Heart right ventricle (tissue), 16 donors: ENCODE results near the gene MYO19. TPM values are rescaled to one million over a fixed set of nuclear protein-coding genes. Genes with fewer than 3 reads are reported as not detected.

Source experiments
- ATAC-seq, 8 donors: fragments of 200-7000 bp; cut with Tn5 transposase; one replicate each; pipeline ENCODE4 v1.9.1; 2020; ENCODE audit warnings: mild to moderate bottlenecking in 8 of 8, moderate library complexity in 8 of 8, moderate number of reproducible peaks in 1 of 8
- DNase-seq, 2 donors: peaks; one replicate each; pipeline ENCODE4 v3.0.0-alpha.2; 2020
- H3K27ac ChIP-seq, 10 donors: fragments of 200-600 bp; sonication (generic) in 2 of 10; one replicate each; pipeline versions ENCODE4 v1.5.0 to v1.8.0; 2020 to 2022; ENCODE audit warnings: mild to moderate bottlenecking in 3 of 10
- H3K27me3 ChIP-seq, 7 donors: fragments of 200-600 bp; one replicate each; pipeline ENCODE4 v1.8.0; 2021 to 2022; ENCODE audit warnings: mild to moderate bottlenecking in 2 of 7
- H3K36me3 ChIP-seq, 9 donors: fragments of 200-600 bp; sonication (generic) in 1 of 9; one replicate each; pipeline versions ENCODE4 v1.5.0 to v1.8.0; 2020 to 2022; ENCODE audit warnings: mild to moderate bottlenecking in 2 of 9
- H3K4me1 ChIP-seq, 9 donors: fragments of 200-600 bp; sonication (generic) in 1 of 9; one replicate each; pipeline versions ENCODE4 v1.5.0 to v1.8.0; 2020 to 2022; ENCODE audit warnings: mild to moderate bottlenecking in 4 of 9
- H3K4me3 ChIP-seq, 10 donors: fragments of 200-600 bp; sonication (generic) in 2 of 10; one replicate each; pipeline versions ENCODE4 v1.5.0 to v1.8.0; 2020 to 2022; ENCODE audit warnings: mild to moderate bottlenecking in 7 of 10, moderate library complexity in 2 of 10
- H3K9me3 ChIP-seq, 11 donors: fragments of 200-600 bp in 10 of 11; sonication (generic) in 2 of 11; one replicate each; pipeline versions ENCODE4 v1.5.0 to v1.8.0; 2013 to 2022; ENCODE audit warnings: mild to moderate bottlenecking in 2 of 11, control low read depth in 1 of 11, moderate library complexity in 1 of 11
- WGBS, 2 donors: extraction: QIAGEN DNeasy Blood & Tissue Kit; methylation state at CpG; one replicate each; pipeline ENCODE4 v1.1.7; 2013; ENCODE audit warnings: inconsistent platforms in 1 of 2; 5-methylcytosine and 5-hydroxymethylcytosine counted together
- intact Hi-C, 10 donors: fragments of 100-400 bp; cut with DNase I; formaldehyde crosslinking; loops; one replicate each; pipeline versions ENCODE4 v1.11.1 to v1.14.2; 2022
- polyA plus RNA-seq, 2 donors: library from polyadenylated mRNA; stranded (reverse); fragments of 200-250 nt; gene quantifications; one replicate each; pipeline ENCODE4 v1.2.3, GENCODE V29; 2013
- total RNA-seq, 10 donors: library from RNA; stranded (reverse); fragmentation: NEBNext Ultra II Directional in 3 of 10; extraction: Animal tissue kit (Norgen Biotek cat#: 25700) in 3 of 10; gene quantifications; one replicate each; pipeline versions ENCODE4 v1.2.1 to v1.2.4, GENCODE V29; 2021 to 2023
- TF ChIP-seq, protein P1 (sequence below), 9 donors: fragments of 200-600 bp; sonication (generic) in 2 of 9; IDR thresholded peaks; one replicate each; pipeline versions ENCODE4 v1.5.0 to v1.8.0; 2021 to 2022; ENCODE audit warnings: antibody characterized with exemption in 9 of 9, mild to moderate bottlenecking in 5 of 9, moderate library complexity in 1 of 9
- donor health status: Arrhythmogenic right ventricular cardiomyopathy.
- donor health status: ischemic (EF 13 %, LVEDD 7.1; RV severe dilation, severe dysfunction).
- donor health status: healthy with polysubstance abuse.
- donor health status: DM: no; HTN: yes; CAD: no.
- donor health status: DM: no; HTN: no; CAD: no.
- donor health status: ischemic (EF 25% LVEDD 6.9; RV normal size, moderate dysfunction).
- donor health status: ischemic (EF 25% LVEDD 5.7; RV mildly dilated, moderate dysfunction).
- donor health status: healthy.
- donor health status: DM: yes; HTN: yes; CAD: no.
- donor health status: Ischemic cardiomyopathy.
- donor health status: ischemic (EF 35%, LVEDD 5.7; RV mildly dilated, moderate dysfunction).
- donor health status: nonischemic (EF 11% LVEDD 7.7; RV severe dilation, severe dysfunction).
- donor health status: DM: yes; HTN: yes; CAD: no.
- donor health status: PGD.
- donor health status: ischemic (EF 29% LVEDD 5.4; RV normal size, mild dysfunction).
- donor health status: nonischemic (EF 23%, LVEDD 6.1; RV moderate dilation, normal function).

Gene MYO19
- total and polyA plus RNA-seq, 12 donors = 8.8 to 40.4 (median 14.2) TPM

DNA sequence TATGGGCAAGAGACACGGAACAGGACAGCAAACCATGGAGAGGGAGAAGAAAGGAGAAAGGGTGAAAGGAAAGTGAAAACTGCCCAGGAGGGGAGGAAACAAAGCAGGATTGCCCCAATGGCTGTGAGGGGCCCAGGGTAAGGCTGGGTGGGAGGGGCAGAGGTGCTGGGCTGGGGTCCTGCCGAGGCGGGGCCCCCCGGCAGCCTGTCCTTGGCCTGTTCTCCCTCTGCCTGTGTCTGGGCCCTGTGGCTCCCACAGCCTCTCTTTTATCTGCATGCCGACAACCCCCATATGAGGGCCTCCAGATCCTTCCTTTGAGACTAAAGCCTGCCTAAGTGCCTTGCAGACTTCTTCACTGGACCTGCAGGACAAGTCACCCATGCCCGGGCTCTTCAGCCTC lies 32.7 kb downstream of the MYO19 start:
- TF ChIP-seq, protein P1, sequence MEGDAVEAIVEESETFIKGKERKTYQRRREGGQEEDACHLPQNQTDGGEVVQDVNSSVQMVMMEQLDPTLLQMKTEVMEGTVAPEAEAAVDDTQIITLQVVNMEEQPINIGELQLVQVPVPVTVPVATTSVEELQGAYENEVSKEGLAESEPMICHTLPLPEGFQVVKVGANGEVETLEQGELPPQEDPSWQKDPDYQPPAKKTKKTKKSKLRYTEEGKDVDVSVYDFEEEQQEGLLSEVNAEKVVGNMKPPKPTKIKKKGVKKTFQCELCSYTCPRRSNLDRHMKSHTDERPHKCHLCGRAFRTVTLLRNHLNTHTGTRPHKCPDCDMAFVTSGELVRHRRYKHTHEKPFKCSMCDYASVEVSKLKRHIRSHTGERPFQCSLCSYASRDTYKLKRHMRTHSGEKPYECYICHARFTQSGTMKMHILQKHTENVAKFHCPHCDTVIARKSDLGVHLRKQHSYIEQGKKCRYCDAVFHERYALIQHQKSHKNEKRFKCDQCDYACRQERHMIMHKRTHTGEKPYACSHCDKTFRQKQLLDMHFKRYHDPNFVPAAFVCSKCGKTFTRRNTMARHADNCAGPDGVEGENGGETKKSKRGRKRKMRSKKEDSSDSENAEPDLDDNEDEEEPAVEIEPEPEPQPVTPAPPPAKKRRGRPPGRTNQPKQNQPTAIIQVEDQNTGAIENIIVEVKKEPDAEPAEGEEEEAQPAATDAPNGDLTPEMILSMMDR (IDR thresholded peaks at IDR 0.05) = no peak
- no peak overlapping the region for H3K27ac ChIP-seq
- peaks cover 0 to 26% (median 6%) of the 10 kb centered on the region in 9 donors for H3K4me1 ChIP-seq
- H3K27me3 ChIP-seq = no peaks in the 10 kb centered on the region
- DNase-seq = no peak
- peaks cover 0 to 98% (median 16%) of the 10 kb centered on the region in 9 donors for H3K36me3 ChIP-seq
- no peak overlapping the region for H3K4me3 ChIP-seq
- H3K9me3 ChIP-seq = no peaks in the 10 kb centered on the region
- intact Hi-C loops = no loop called here
- no peak for ATAC-seq
- WGBS, 2 donors = 85 to 91% methylated on average over 6 of the region's 6 CpGs

DNA sequence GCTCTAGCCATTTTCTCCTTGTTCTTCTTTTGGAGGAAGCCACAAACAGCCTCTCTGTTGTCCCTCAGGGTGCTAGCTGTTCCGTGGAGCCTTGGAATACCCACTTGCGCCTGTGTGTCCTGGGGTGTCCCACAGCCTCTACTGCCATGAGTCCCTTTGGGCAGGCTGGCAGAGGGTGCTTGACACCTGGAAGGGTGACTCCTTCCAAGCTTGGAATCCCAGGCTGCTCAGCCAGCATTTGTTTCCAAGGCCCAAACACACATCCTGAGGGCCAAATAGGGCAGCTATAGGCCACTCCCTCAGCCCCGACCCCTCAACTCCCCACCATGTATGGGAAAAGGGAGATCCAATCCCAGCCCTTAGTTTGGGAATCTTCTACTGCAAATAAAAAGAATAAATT lies 33.3 kb downstream of the MYO19 start:
- Histone ChIP-seq H3K27me3 (no peaks in the 10 kb centered on the region), H3K4me3 (no peak overlapping the region), H3K4me1 (peaks cover 0 to 26% (median 6%) of the 10 kb centered on the region in 9 donors), H3K27ac (no peak overlapping the region), H3K9me3 (no peaks in the 10 kb centered on the region), H3K36me3 (peaks cover 0 to 98% (median 16%) of the 10 kb centered on the region in 9 donors)
- no peak for DNase-seq
- TF ChIP-seq, protein P1 (IDR thresholded peaks at IDR 0.05) = no peak
- intact Hi-C loops = no loop called here
- WGBS, 2 donors = 93 to 99% methylated on average over 3 of the region's 3 CpGs
- no peak for ATAC-seq

DNA sequence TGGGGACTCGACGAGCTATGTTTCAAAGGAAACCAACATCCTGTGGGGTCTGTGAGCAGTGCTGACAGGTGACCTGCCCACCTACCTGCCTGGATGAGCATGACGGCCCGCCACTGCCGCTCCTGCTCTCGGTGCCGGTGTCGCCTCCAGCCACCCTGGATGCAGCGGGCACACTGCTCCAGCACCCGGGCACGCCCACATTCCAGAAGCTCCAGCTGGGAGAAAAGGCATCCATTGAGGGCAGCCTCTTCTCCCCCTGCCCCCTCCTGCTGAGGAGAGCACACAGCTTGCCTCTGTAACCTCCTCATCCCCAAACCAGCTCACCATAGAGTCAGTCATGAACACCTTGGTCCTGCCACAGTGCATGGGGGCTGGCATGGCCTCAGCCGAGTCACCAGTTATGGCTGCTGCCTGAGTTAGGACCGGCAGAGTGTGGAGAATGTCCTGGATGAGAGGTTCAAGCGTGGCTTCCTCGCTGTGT lies 33.9 kb downstream of the MYO19 start:
- TF ChIP-seq, protein P1 (IDR thresholded peaks at IDR 0.05) = no peak
- DNase-seq = no peak
- ATAC-seq = peak in 1 of 8 donors; percentile 2
- Histone ChIP-seq H3K36me3 (peaks cover 0 to 98% (median 15%) of the 10 kb centered on the region in 9 donors), H3K4me1 (peaks cover 0 to 26% (median 6%) of the 10 kb centered on the region in 9 donors), H3K4me3 (no peak overlapping the region), H3K27me3 (no peaks in the 10 kb centered on the region), H3K9me3 (no peaks in the 10 kb centered on the region), H3K27ac (no peak overlapping the region)
- WGBS, 2 donors = 90 to 91% methylated on average over 15 of the region's 15 CpGs
- intact Hi-C loops = no loop called here

DNA sequence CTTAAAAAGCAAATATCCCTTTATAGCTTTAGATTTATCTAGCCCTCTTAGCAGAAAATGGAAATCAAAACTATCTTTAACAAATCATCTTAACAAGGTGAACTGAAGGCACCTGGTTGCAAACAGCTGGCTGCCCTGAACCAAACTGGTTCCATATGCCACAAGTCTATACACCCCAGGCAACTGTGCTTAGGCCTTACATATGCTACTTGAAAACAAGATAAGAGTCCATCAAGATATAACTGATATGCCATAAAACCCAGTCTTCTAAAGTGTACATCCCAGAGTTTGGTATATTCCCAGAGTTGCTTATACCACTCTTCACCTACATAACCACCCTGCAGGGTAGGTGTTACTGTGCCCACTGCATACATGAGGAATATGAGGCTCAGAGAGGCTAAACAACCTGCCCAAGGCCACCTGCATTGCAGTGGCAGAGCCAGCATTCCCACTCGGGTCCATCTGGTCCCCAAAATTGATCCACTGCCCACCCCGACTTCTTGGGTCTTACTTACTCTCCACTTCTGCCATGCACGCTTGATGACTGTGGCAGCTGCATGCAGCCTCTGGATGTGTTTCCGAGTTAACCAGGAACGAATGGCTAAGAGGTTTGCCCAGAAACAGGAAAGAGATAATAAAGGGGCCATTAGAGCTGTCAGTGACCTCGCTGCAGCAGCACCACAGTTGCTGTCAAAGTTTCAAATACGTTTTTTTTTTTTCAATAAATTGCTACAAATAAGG lies 35.9 kb downstream of the MYO19 start:
- DNase-seq = no peak
- Histone ChIP-seq H3K4me3 (no peak overlapping the region), H3K36me3 (peaks cover 0 to 98% (median 34%) of the 10 kb centered on the region in 9 donors), H3K4me1 (peaks cover 0 to 19% (median 4%) of the 10 kb centered on the region in 9 donors), H3K27ac (no peak overlapping the region), H3K27me3 (no peaks in the 10 kb centered on the region), H3K9me3 (no peaks in the 10 kb centered on the region)
- 58 to 61% methylated on average over 7 of the region's 7 CpGs for WGBS, 2 donors
- TF ChIP-seq, protein P1 (IDR thresholded peaks at IDR 0.05) = no peak
- no peak for ATAC-seq
- intact Hi-C loops = no loop called here
